ENCODE measurements around the gene TMEM30B. TPM values are rescaled to one million over a fixed set of nuclear protein-coding genes. Genes with fewer than 3 reads are reported as not detected.

The TMEM30B gene
- total and polyA plus RNA-seq, 9 of the 15 experiments (the other 6 are each of a cell fraction or from before 2014, with no cell fraction given) = 0.04 TPM; not detected in 8

GRCh38 chr14:61308198-61308597 is 27.1 kb upstream of the TMEM30B start:
- Histone ChIP-seq H3K27ac (ENCODE audit: extremely low read depth, low read depth, low read length) (no peak overlapping the region), H3K79me2 (ENCODE audit: control insufficient read depth, insufficient read depth, low read length) (no peaks in the 10 kb centered on the region), H3K4me1 (replicated peaks in 1 of 2; ENCODE audit: control insufficient read depth in 2 of 2, insufficient read depth in 2 of 2, low read length in 2 of 2) (no peaks in the 10 kb centered on the region), H2AFZ (ENCODE audit: low read depth, low read length) (no peak overlapping the region), H3K36me3 (ENCODE audit: control insufficient read depth, insufficient read depth, low read length) (no peaks in the 10 kb centered on the region), H3K9ac (ENCODE audit: insufficient read depth in 1 of 2, low read depth in 2 of 2, low read length in 2 of 2) (no peak overlapping the region), H3K4me2 (ENCODE audit: insufficient read depth, low read length) (no peak overlapping the region), H4K20me1 (replicated peaks; ENCODE audit: control insufficient read depth, insufficient read depth, low read length) (no peaks in the 10 kb centered on the region), H3K27me3 (ENCODE audit: control insufficient read depth in 2 of 2, insufficient read depth in 2 of 2, low read length in 2 of 2) (no peaks in the 10 kb centered on the region), H3K9me3 (replicated peaks; ENCODE audit: control insufficient read depth, insufficient read depth, low read depth, low read length) (no peaks in the 10 kb centered on the region), H3K9me1 (ENCODE audit: control insufficient read depth, insufficient read depth, low read length) (no peaks in the 10 kb centered on the region), H3K4me3 (no peak overlapping the region)
- in situ Hi-C loops (cut with MboI) = no loop called here
- no TSS peak for BruUV-seq (replicated peaks)
- WGBS (ENCODE audit: insufficient coverage, low coverage, missing lambda C conversion rate) = 10% methylated on average over 3 of the region's 3 CpGs
- POLR2A ChIA-PET = no interaction called here
- no peak for ATAC-seq
- intact Hi-C loops (cut with micrococcal nuclease) = no loop called here
- no peak for FAIRE-seq
- CTCF ChIA-PET (ENCODE audit: low intra/inter-chr PET ratio) = no interaction called here
- DNase-seq (ENCODE audit: extremely low read depth in 1 of 4, low spot score in 3 of 4) = no peak
- TF ChIP-seq C11orf30 (IDR thresholded peaks at IDR 0.05; ENCODE audit: low read depth) = no peak
- TF ChIP-seq ZHX1 (conservative IDR thresholded peaks at IDR 0.05; ENCODE audit: low read length) = no peak
- no peak for TF ChIP-seq ZC3H4 (CRISPR knock-in tag; IDR thresholded peaks at IDR 0.05; ENCODE audit: borderline replicate concordance)
- no peak for TF ChIP-seq ETS2 (tag; IDR thresholded peaks at IDR 0.05; ENCODE audit: borderline replicate concordance, poor library complexity, severe bottlenecking)
- TF ChIP-seq ZFP30 (CRISPR knock-in tag; IDR thresholded peaks at IDR 0.05; ENCODE audit: borderline replicate concordance) = no peak
- no peak for TF ChIP-seq REST (IDR thresholded peaks at IDR 0.05; ENCODE audit: borderline replicate concordance)
- TF ChIP-seq REST (CRISPR knock-in tag; IDR thresholded peaks at IDR 0.05; ENCODE audit: low read depth) = no peak
- TF ChIP-seq THAP12 (CRISPR knock-in tag; IDR thresholded peaks at IDR 0.05) = no peak
- TF ChIP-seq SIN3A (IDR thresholded peaks at IDR 0.05; ENCODE audit: borderline replicate concordance in 2 of 2, control insufficient read depth in 1 of 2, low read depth in 2 of 2, low read length in 2 of 2) = no peak

Data from K562 (cell line).